Suprapubic skin (tissue), 4 donors: Measurements from ENCODE around the gene FAM171A2.
"Not testable (repeated sequence)": the region's sequence is repeated elsewhere in the genome, so short reads cannot be mapped to it uniquely, and the experiment has no call there.

Experiments used
- EP300 ChIP-seq: sonication (generic); formaldehyde crosslinking; IDR thresholded peaks from one replicate; pipeline ENCODE4 v1.6.1; 2017; ENCODE audit warnings: antibody characterized with exemption
- POLR2A ChIP-seq, 2 donors: fragments of 450-650 bp; IDR thresholded peaks; one replicate each; pipeline ENCODE4 v1.6.1; 2017; ENCODE audit warnings: antibody characterized with exemption in 2 of 2, mild to moderate bottlenecking in 2 of 2, moderate library complexity in 2 of 2
- POLR2AphosphoS5 ChIP-seq, 3 donors: sonication (generic); formaldehyde crosslinking; IDR thresholded peaks; one replicate each; pipeline ENCODE4 v1.6.1; 2017; ENCODE audit warnings: antibody characterized with exemption in 3 of 3
- TF ChIP-seq, protein P1 (sequence below), 2 donors: fragments of 200-600 bp in 1 of 2; fragments of 450-650 bp in 1 of 2; sonication (generic) in 1 of 2; IDR thresholded peaks; one replicate each; pipeline ENCODE4 v1.5.1; 2016 to 2019; ENCODE audit warnings: antibody characterized with exemption in 2 of 2, mild to moderate bottlenecking in 1 of 2, moderate library complexity in 1 of 2

DNA sequence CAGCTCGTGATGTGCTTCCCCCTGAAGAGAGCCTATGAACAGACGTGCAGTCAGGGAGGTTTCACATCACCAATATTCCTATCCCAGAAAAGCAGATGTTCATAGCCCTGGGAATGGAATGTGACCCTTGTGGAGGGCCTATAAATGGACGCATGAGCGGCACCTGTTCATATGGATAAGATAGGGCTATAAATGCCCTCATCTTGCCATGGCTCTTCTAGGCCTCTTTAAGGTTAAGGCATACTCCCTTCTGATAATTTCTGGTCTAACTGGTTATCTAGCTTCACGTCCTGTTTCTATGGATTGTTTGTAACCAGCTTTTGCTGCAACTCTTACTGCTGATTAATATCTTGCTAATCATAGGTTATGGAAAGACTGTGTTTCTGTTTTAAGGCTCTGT lies 23.1 kb downstream of the FAM171A2 start:
- TF ChIP-seq, protein P1, sequence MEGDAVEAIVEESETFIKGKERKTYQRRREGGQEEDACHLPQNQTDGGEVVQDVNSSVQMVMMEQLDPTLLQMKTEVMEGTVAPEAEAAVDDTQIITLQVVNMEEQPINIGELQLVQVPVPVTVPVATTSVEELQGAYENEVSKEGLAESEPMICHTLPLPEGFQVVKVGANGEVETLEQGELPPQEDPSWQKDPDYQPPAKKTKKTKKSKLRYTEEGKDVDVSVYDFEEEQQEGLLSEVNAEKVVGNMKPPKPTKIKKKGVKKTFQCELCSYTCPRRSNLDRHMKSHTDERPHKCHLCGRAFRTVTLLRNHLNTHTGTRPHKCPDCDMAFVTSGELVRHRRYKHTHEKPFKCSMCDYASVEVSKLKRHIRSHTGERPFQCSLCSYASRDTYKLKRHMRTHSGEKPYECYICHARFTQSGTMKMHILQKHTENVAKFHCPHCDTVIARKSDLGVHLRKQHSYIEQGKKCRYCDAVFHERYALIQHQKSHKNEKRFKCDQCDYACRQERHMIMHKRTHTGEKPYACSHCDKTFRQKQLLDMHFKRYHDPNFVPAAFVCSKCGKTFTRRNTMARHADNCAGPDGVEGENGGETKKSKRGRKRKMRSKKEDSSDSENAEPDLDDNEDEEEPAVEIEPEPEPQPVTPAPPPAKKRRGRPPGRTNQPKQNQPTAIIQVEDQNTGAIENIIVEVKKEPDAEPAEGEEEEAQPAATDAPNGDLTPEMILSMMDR (IDR thresholded peaks at IDR 0.05): not testable (repeated sequence)
- not testable (repeated sequence) for TF ChIP-seq POLR2A (IDR thresholded peaks at IDR 0.05); POLR2AphosphoS5 (IDR thresholded peaks at IDR 0.05); EP300
